NCI-H2227 (cell line): ENCODE results near the gene SUSD3.
"Not testable (repeated sequence)": the region's sequence is repeated elsewhere in the genome, so short reads cannot be mapped to it uniquely, and the experiment has no call there.

Experiments
- DNase-seq: peaks from one replicate; lab custom pipeline; 2025; ENCODE audit not compliant: unreplicated experiment; lab: John Stamatoyannopoulos, UW

Gene SUSD3

DNA sequence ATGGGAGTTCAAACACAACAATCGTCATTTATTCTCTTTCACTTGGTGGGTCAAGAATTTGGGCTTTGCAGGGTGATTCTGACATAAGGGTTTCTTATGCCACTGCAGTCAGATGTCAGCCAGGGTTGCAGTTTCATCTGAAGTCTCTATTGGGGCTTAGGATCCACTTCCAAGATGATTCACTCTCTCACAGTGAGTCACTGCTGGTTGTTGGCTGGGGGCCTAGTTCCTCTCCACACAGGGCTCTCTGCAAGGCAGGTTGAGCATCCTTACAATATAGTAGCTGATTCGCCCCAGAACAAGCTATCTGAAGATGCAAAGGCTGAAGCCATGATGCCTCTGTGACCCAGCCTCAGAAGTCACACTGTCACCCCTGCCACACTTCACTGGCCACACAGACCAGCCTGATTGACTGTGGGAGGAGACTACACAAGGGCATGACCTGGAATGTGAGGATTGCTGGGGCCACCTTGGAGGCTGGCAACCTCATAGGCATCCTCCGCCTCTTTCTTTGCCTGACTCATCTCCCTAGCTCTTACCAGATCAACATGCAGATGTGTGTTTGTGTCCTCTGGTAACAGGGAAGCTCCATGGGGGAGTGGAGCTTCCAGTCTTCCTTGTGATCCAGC lies 33.1 kb downstream of the SUSD3 start:
- no peak for DNase-seq

DNA sequence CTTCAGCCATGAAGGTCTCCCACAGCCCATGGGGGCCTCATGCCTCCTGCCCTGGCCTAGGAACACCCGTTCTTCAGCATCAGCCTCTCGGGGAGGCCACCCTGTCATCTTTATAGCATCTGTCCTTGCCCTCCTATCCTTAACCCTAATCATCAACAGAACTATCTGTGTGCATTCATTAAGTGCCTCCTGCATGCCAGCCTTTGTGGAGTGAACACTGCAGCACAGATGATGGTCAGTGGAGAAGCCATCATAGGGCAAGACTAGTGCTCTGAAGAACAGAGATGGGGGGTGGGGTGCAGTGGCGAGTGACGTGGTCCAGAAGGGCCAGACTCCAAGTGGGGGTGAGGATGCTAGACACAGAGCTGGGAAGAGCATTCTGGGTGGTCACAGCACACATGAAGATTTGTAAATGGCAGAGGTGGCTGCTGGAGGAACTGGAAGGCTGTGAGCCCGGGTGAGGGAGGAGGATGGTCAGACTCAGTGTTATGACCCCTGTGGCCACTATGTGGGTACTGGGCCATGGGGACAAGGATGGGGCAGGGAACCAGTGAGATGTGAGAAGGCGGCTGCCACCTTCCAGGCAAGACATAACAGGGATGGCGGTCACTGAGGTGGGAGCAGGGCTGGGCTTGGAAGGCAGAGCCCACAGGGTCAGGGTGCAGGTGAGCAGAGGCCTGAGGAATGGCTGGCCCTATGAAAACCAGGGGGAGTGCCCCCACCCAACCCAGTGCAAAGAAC lies 33.9 kb downstream of the SUSD3 start:
- no peak for DNase-seq

DNA sequence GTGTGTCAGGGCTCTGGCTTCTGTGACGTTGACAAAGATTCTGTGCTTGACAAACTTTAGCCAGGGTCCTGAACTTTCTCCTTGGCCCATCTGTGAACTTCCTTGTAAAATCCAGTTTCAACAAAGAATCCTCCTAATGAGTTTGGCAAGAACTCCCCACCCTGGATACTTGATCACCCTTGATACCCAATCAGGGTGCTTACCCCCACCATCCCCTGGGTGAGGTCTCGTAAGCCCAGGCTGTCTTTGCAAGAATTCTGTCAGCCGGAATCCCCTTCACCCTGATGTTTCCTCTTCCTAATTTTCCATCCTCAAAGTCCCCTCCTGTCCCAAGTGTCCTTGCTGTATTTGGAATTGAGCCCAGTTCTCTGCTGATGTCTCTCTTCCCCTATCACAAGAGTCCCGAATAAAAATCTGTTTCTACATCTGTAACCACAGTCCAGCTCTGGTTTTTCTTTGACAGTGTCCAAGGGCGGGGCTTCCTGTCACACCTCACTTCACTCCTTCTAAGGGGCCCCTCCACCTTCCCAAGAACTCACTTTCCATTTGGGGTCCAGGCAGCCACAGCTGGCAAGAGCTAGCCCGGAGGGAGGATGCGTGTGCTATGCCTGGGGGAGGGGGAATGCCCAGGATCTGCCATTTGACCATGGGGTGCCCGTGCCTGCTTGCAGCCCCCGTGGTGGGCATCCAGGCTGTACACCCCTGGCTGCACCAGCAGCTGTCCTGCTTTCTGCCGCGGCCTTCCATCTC lies 34.8 kb downstream of the SUSD3 start:
- no peak for DNase-seq

DNA sequence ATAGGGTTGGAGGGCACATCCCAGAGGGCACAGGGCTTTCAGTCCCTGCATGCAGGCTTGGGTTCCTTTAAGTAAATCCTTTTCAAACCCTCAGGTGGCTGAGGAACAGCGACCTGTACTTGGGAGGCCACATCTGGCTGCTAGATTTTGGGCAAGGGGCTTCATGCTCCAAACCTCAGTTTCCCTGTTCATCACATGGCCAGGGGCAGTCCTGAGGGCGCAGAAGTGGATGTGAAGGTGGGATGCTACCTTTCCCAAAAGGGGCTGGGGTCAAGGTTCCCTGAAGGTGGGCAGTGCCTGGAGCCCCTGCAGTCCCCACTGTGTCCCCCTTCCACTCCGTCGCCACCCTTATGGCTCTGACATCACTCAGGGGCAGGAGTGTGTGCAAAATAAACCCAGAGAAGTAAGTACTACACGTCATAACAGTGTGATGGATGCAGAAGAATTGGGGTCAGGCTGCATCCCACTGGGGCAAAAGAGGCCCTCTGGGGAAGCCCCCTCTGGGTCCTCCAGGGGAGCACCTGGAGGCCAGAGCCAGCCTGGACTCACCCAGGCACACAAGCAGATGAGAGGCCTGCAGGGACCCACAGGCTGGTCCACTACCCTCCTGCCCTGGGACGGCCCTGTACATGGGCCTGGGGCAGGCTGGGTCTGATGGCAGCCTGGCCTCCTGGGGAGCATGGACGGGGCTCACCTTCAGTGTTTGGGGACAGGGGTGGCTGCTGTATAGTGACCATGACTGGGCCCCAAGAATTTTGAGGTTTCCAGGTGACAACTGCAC lies 35.6 kb downstream of the SUSD3 start:
- no peak for DNase-seq

DNA sequence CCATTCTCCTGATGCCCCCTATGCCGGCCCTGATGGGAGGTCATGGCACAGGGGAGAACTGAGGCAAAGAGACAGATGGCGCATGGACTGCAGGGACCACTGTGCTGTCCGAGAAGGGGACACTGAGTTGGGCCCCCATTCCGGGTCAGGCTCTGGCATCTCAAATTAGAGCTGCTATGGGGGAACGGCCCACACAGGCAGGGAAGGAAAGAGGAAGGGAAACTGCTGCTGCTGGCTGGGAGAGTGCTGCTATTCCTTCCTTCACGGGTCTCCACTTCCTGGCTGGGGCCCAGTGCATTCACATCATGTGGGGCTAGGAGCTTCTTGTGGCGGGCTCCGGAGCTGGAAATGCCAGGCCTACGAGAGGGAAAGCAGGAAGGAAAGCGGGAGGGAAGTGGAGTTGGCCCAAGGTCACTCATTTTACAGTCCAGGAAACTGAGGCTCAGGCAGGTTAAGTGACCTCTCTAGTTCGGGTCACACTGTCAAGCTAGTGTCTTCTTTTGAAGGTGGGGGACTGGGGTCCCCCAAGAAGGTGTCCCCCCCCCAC lies 36.2 kb downstream of the SUSD3 start:
- DNase-seq = peak; percentile 31

DNA sequence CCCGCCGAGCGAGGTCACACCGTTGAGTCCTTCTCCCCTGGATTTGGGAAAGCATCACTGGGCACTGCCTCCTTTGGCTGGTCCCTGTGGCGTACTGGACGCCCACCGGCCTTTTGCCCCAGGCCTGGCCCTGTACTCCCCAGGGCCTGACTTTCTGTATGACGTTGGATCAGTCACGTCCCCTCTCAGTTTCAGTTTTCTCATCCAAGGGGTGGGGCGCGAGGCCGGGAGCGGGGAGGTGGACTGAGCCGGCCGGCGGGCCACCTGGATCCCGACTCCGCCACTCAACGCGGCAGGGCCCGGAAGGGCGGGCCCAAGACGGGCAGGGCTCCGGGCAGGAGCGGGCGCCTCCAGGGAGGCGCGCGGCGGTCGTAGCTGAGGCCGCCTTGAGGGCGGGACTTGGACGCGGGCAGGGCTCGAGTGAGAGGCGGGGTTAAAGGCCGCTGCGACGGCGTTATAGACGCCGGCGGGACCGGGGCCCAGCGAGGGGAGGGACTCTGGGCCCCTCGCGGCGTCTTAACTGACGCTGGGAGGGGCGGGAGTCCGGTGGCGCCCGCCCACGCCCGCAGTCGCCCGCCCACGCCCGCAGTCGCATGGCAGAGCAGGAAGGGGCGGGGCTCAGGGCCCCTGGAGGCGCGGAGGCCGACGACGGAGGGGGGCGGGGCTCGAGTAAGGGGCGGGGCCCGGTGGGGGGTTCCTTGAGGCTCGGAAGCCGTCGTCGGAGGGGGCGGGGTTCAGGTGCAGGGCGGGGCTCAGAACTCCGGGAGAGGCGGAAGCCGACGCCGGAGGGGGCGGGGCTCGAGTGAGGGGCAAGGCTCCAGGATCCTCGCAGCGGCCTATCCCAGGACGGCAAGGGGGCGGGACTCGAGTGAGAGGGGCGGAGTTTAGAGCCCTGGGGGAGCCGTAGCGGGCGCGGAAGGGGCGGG lies 37.0 kb downstream of the SUSD3 start:
- peak; percentile 99 for DNase-seq

DNA sequence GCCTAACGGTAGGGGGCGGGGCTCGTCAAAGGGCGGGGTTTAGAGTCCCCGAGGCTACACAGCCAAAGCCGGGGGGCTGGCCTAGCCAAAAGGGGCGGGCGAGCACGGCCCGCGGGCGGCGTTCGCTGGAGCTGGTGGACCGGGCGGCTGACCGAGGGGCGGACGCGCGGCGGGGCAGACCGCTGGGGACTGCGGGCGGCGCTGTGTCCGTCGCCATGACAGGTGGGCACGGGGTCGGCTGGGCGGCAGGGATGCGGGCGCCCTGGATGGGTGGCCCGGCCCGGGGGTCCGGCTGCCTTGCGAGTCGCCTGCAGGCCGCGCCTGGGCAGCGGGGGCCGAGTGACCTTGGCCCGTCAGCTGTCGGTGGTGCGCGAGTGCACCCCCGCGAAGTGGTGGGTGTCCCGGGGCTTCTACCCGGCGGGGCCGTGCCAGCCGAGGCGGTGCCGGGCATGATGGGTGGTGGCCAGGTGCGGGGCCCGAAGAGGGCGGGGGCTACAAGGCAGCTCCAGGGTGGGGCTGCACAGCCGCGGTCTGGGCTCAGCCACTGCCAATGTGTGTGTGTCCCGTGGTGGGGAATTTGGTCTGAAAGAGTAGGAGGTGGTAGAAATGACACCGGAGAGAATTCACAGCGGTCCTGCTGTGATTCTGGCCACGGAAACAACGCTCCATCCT lies 37.8 kb downstream of the SUSD3 start, which contains the start of gene CARD19:
Gene CARD19 (plus strand): TSS at position 87 of the 672 bp plus-strand sequence. CDS start 129 bp downstream, at position 216.
- peak; percentile 44 for DNase-seq

DNA sequence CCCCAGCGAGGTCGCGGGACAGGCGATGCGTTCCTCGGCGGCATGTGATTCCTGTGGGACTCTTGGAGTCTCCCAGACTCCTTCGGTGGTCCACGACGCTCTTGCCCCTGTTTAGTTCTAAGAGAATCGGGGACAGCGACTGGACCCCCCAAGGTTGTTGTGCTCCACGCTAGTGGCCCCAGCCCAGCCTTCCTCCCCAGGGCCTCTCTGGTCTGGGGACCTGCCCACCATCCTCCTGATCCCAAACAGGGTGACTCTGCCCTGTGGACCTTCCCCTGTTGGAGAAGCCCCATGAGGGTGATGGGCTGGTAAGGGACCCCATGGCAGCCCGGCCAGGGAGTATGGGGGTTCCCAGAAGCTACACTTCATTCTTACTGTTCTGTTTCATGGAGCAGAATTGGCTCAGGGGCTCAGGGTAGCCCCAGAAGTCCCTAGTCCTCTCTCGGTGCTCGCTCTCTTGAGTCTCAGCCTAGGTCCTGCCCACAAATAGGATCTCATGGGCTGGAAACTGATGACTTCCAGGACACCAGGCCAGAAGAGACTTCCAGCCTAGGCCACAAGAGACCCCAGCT lies 38.4 kb downstream of the SUSD3 start:
- DNase-seq = no peak

DNA sequence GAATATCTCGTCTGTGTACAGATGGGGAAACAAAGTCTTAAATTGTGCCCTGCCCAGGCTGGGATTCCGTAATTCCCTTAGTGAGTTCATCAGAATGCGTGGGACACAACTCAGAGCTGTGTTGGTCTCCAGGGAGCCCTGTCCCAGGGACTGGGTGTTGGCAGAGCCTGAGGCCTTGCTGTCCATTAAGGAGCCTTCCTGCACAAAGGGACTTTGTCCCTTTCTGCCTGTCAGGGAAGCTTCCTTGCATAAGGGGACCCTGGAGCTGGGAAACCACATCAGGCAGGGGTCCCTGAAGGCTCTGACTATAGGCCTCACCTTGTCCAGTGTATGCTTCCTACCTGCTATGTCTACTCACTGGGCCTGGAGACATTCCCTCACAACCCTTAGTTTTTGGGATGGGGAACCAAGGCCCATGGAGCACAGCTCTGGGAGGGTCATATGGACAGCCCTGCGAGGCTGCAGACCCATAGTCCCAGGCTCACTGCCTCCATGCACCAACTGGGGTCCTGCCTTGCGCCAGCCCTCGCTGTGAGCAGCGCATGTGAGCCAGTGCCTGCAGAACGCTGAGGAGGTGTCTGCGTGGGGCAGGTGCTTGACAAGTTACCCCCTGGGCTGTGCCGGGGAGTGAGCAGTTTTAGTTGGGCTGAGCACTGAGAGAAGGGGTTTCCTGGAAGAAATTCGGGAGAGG lies 39.2 kb downstream of the SUSD3 start:
- no peak for DNase-seq

DNA sequence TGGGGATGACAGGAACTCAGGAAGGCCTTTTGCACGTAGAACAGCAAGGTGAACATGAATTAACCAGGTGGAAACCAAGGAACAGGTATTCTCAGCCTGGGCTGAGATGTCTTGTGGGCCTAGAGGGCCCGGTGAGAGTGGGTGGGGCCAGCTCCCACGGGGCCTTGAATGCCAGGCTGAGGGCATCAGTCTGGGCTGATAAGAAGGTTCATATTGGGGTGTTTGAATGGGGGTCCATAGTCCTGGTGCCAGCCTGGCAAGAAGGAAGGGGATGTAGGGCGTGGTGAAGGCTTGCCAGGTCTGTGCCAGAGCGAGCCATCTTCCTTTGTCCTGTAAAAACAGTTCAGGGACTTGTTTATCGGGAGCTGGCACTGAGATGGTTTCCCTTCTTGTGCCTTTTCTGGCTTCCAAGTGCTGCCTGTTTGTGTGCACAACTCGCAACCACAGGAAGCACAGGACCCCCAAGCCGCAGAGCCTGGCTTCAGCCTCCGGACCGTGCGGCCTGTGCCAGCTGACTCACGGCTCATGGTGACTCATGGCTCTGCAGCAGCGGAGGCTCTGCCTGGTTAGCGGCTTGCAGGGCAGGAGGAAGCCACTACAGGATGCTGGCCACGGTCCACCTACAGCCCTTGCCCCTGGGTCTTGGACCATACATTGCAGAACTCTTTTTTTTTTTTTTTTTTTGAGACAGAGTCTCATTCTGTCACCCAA lies 39.9 kb downstream of the SUSD3 start:
- DNase-seq = peak; percentile 17

DNA sequence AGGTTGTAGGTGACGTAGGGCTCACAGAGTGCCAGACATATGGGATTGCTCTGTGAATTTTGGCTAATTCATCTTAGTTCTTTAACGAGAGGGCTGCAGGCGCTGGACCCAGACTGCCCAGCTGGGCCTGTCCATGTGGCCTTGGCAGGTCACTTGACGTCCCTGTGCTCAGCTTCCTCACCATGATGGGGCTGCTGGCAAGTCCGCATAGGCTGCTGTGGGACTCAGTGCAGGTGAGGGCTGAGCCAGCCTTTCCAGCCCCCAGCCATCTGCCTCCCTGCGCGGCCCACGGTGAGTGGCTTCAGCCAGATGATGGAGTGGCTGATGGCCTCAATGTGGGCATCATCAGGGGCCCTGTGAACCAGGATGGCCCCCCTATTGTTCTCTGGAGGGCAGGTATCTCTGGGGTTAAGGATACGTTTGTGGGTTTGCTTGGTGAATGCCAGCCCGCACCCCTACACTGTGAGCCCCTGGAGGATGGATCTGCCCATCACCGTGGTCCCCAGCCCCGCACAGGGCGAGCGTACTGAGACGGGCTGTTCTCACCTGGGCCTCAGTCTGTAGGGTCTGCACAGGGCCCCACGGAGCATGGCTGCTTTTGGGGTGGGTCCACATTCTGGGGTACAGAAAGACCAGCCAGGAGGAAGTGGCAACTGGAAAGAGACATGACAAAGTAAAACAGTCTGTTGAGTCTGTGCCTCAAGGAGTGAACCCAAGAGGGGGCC lies 41.2 kb downstream of the SUSD3 start:
- no peak for DNase-seq

DNA sequence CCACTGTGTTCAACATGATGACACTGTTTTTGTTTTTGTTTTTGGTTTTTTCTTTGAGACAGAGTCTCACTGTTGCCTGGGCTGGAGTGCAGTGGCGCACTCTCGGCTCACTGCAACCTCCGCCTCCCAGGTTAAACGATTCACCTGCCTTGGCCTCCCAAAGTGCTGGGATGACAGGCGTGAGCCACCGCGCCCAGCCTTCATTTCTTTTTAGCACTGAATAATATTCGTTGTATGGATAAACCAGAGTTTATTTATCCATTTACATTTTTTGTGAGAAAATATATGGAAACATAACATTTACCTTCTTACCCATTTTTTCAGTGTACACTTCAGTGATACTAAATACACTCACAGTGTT lies 41.8 kb downstream of the SUSD3 start:
- DNase-seq = no peak

DNA sequence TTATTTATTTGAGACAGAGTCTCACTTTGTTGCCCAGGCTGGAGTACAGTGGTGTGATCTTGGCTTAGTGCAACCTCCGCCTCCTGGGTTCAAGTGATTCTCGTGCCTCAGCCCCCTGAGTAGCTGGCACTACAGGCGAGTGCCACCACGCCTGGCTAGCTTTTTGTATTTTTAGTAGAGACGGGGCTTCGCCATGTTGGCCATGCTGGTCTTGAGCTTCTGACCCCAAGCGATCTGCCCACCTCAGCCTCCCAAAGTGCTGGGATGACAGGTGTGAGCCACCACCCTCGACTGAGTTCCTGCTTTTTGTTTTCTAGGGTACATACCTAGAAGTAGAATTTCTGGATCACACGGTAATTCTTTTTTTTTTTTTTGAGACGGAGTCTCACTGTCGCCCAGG lies 42.6 kb downstream of the SUSD3 start:
- not testable (repeated sequence) for DNase-seq

DNA sequence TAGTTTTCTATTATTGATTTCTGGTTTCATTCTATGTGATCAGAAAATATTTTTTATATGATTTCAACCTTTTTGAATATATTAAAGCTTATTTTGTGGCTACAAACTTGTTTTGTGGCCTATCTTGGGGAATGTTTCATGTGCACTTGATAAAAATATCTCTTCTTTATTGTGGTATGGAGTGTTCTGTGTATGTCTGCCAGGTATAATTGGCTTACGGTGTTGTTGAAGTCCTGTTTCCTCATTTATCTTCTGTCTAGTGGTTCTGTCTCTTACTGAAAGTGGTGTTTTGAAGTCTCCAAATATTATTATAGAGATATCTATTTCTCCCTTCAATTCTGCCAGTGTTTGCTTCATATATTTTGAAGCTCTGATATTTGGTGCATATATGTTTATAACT lies 47.1 kb downstream of the SUSD3 start:
- no peak for DNase-seq

DNA sequence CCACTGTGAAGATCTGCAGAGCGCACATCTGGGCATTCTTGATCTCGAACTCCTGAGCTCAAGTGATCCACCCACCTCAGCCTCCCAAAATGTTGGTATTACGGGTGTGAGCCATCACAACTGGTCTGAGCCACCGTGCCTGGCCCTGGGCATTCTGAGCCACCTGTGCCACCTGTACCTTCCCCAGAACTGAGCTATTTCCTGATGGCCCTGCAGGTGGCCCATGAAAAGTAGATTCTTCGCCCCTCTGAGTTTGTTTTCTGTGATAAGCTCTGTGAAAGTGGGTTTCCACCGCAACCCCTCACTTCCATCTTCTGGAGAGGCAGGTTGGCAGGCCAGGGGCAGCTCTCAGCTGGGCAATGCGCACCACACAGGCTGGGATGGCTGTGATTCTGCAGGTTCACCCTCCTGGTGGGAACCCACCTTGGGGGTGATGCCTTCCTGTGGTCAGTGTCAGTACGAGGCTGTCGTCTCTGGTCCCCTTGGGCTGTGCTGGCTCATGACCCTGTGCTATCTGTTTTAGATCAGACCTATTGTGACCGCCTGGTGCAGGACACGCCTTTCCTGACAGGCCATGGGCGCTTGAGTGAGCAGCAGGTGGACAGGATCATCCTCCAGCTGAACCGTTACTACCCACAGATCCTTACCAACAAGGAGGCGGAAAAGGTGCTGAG lies 48.8 kb downstream of the SUSD3 start:
- no peak for DNase-seq

DNA sequence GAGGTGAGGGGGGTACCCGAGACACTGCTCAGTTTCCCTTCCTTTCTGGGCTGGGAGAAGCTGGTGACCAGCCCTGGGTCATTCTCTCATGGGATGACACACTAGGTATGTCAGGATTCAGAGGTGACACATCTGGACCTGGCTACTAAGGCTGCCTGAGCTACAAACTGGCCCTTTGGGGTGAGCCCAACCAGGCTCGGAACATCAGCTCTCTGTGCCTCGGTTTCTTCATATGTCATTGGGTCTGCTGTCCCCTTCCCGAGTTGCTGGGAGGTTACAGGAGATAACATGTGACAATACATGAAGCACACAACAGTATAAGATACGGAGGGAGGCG lies 49.3 kb downstream of the SUSD3 start:
- no peak for DNase-seq
